GM19395 (cell line): ENCODE results near the gene ULK4.
"Not testable (repeated sequence)": the region's sequence is repeated elsewhere in the genome, so short reads cannot be mapped to it uniquely, and the experiment has no call there.

ENCODE experiments used
- ATAC-seq: cut with Tn5 transposase; IDR thresholded peaks from one replicate; pipeline ENCODE4 v1.9.1; 2021; ENCODE audit warnings: mild to moderate bottlenecking, moderate library complexity; ENCODE audit not compliant: unreplicated experiment

Gene ULK4

GRCh38 chr3:41695806-41696205, 266.1 kb downstream of the ULK4 start:
- ATAC-seq = not testable (repeated sequence)

DNA sequence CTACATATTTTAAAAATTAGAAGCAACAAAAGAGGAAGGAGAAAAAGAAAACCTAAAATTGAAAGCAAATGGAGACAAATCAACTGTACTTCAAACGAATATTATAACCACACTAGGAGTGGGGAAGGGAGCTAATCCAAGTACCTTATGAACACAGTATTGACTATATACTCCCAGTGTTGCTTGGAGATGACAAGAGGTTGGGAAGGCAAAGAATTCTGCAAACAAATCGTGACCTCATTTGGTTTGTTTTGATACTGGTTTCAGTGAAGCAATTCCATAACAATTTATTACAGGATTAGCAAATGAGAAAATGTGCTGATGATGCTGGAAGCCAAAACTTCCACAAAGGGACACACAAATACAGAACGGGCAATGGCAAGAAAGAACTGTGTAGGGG, 268.1 kb downstream of the ULK4 start:
- no peak for ATAC-seq

DNA sequence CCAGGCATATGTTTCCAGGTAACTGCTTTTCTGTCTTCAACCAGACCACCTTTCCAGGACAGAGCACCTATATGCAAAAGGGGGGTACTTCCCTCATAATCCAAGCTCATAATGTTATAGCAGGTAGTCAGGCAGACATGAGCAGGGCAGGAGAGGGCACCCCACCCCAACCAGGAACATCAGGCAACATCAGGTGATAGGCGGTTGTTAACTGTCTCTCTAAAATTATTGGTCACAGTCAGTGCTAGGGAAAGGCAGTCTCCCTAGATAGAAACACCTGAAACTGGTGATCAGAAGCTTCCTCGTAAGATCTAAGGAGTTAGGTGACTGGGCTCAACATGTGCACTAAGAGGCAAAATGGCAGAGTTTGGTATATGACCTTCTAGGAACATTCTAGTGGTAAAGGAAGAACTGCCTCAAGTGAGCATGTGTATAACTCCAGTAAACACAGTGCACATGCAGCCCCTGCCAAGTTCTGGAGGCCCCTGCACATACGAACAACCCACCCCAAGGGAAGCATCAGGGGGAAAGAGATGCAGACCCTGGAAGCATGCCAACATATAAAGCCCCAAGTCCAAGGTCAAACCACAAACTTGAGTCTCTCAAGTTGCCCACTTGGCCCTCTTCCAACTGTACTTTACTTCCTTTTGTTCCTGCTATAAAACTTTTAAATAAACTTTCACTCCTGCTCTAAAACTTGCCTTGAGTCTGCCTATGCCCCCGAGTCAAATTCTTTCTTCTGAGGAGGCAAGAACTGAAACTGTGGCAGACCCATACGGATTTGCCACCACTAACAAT, 270.9 kb downstream of the ULK4 start:
- no peak for ATAC-seq

- no peak for ATAC-seq
Observed at GRCh38 chr3:41688595-41689380, 273.1 kb downstream of the ULK4 start.

GRCh38 chr3:41684797-41685735, 276.8 kb downstream of the ULK4 start:
- no peak for ATAC-seq

- no peak for ATAC-seq
Observed at GRCh38 chr3:41683666-41684350, 278.1 kb downstream of the ULK4 start.

DNA sequence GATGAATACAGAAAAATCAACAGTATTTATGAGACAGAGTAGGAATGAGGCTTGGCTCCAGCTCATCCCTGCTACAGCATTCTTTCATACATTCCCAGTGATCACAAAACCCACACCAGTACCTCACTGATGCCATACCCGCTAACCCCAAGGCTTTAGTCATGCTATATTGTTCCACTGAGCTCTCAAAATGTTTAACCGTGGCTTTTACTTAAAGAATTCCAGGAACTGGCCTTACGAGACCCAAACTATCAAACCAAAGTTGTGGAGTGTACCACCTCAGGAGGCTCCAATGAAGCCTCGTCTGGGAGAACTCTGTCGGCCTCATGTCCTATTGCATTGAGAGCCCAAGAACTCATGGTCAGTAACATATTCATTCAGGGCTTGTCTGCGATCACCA, 278.9 kb downstream of the ULK4 start:
- ATAC-seq = no peak

DNA sequence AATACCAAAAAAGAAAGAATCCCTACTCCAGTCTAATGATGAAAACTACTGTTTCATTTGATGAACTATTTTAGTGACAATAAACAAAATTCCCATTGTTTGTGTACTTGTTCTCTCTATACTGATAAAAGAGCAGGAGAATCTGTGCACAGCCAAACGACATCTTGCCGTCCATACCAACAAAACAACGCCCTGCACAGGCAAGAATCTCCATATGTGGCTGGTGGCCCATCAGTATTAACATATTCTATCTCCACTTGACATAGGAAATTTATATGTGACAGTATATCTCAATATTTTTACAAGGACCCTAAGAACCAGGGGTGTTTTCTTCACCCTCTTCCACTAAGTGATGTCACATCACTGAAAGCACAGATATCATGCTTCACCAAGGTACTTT, 279.5 kb downstream of the ULK4 start:
- ATAC-seq = no peak

GRCh38 chr3:41681479-41681878, 280.4 kb downstream of the ULK4 start:
- no peak for ATAC-seq

- no peak for ATAC-seq
Observed at GRCh38 chr3:41679374-41679773, 282.5 kb downstream of the ULK4 start.

GRCh38 chr3:41675102-41675501, 286.8 kb downstream of the ULK4 start:
- not testable (repeated sequence) for ATAC-seq

DNA sequence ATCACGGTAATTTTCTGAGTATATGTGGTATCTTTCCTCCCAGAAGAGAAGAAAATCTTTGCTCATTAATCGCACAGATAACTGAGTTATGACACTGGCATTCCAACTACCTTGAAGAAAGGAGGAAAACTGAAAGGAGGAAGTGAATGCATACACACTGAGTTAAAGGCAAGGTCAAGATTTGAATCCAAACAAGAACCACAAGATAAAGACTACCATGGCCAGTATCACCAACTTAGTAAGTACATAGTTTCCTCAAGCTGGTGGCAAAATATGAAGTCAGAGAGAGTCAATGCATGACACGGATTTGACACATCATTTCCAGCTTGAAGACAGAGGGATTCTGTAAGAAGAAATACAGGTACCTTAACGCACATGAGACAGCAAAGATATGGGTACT, 287.5 kb downstream of the ULK4 start:
- no peak for ATAC-seq

DNA sequence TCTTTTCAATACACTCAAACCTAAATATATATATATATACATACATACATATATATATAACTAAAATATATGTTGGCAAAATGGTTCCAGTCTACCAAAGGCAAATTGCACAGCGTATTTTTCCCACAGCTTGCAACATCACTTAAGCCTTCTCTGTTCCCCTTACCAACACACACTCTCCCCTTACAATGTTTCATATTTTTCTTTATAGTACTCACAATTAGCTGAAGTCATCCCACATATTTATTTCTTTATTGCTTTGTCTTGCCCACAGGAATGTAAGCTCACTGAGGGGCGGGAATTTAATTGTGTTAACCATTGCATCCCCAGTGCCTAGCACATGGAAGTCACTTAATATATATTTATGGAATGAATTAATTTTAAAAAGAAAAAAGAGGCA, 288.3 kb downstream of the ULK4 start:
- no peak for ATAC-seq

- ATAC-seq = no peak
Observed at GRCh38 chr3:41668379-41668778, 293.5 kb downstream of the ULK4 start.

- no peak for ATAC-seq
Observed at GRCh38 chr3:41662288-41662687, 299.6 kb downstream of the ULK4 start.

- ATAC-seq = no peak
Observed at GRCh38 chr3:41661796-41662195, 300.1 kb downstream of the ULK4 start.

DNA sequence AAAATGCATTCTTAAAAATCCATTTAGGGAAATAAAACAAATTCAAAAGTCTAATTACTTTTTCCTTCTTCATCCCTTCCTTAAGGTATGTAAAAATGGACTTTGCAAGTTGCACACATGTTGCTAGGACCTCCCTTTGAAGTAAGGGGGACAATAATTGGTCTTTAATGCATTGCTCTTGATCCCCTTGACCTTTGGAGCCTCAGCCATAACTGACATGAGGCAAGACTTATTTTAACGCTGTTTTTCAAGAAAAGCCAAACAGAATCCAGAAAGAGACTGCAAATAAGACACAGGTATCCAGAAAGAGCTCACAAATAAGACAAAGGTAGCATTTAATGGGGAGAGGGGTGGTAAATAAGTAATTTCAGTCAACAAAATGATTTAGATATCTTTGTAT, 301.4 kb downstream of the ULK4 start:
- no peak for ATAC-seq

DNA sequence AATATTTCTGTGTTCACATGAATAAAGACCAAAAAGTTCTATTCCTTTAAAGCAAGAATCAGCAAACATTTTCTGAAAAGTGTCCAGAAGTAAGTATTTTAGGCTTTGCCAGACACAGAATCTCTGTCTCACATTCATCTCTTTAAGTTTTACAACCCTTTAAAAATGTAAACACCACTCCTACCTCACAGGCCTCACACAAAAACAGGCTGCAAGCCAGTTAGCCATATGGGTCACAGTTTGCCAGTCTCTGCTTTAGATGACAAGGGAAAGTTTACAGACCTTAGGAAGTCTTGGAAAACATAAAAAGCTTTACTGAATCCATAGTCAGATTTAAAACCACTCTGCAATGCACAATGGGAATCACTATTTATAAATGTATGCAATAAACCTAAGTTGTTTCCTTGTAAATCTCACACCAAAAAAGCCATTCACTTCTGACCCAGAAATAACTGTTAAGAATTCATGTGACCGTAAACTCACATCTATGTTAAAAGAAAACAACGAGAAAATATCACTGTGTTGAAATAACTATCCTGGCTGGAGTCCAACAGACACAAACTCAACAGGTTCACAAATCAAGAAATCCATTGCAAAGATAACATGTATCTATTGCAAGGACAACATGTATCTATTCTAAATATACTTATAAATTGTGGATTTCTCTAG, 308.2 kb downstream of the ULK4 start:
- ATAC-seq = no peak

GRCh38 chr3:41652931-41653330, 309.0 kb downstream of the ULK4 start:
- no peak for ATAC-seq

- no peak for ATAC-seq
Observed at GRCh38 chr3:41652506-41652905, 309.4 kb downstream of the ULK4 start.
